Vagina (tissue), 2 donors: ENCODE measurements around the gene NELFB. TPM values are rescaled to one million over a fixed set of nuclear protein-coding genes. Genes with fewer than 3 reads are reported as not detected.

Experiments used
- DNase-seq, 2 donors: peaks; one replicate each; pipeline ENCODE4 v3.0.0-alpha.2; 2017; ENCODE audit errors: extremely low spot score in 2 of 2
- H3K27ac ChIP-seq: fragments of 200-600 bp; sonication (generic); one replicate; pipeline ENCODE4 v1.5.1; 2019
- H3K27me3 ChIP-seq: fragments of 200-600 bp; sonication (generic); one replicate; pipeline ENCODE4 v1.5.1; 2019
- H3K36me3 ChIP-seq, 2 donors: fragments of 200-600 bp; sonication (generic); one replicate each; pipeline ENCODE4 v1.5.1; 2017 to 2019
- H3K4me1 ChIP-seq: fragments of 200-600 bp; sonication (generic); one replicate; pipeline ENCODE4 v1.5.1; 2019
- H3K4me3 ChIP-seq, 2 donors: fragments of 200-600 bp; sonication (generic); 1 replicate in 1 of 2; 2 replicates in 1 of 2; pipeline ENCODE4 v1.5.1; 2016 to 2019
- H3K9me3 ChIP-seq: fragments of 200-600 bp; sonication (generic); one replicate; pipeline ENCODE4 v1.5.1; 2019
- CTCF ChIP-seq, 3 experiments: fragments of 450-650 bp in 2 of 3; fragments of 200-600 bp in 1 of 3; sonication (generic) in 1 of 3; IDR thresholded peaks; one replicate each; pipeline ENCODE4 v1.5.1; 2017 to 2019; ENCODE audit warnings: antibody characterized with exemption in 3 of 3, mild to moderate bottlenecking in 2 of 3, moderate library complexity in 2 of 3
- POLR2A ChIP-seq, 2 donors: fragments of 450-650 bp; IDR thresholded peaks; one replicate each; pipeline ENCODE4 v1.6.1; 2017; ENCODE audit warnings: antibody characterized with exemption in 2 of 2, mild to moderate bottlenecking in 2 of 2, moderate library complexity in 2 of 2
- POLR2AphosphoS5 ChIP-seq, 2 donors: sonication (generic); formaldehyde crosslinking; IDR thresholded peaks; one replicate each; pipeline ENCODE4 v1.9.0; 2017; ENCODE audit warnings: antibody characterized with exemption in 2 of 2, mild to moderate bottlenecking in 2 of 2, low read depth in 1 of 2; ENCODE audit not compliant: insufficient read depth in 1 of 2
- intact Hi-C: fragments of 100-400 bp; cut with DNase I; formaldehyde crosslinking; loops from one replicate; pipeline ENCODE4 v1.15.1; 2023
- total RNA-seq: library from RNA; depleted of rRNA; stranded (reverse); fragments of >200 nt; gene quantifications from one replicate; pipeline ENCODE4 v1.2.3, GENCODE V29; 2016

NELFB gene
- total RNA-seq, 1 donor from 2014 or later: 44.0 TPM

DNA sequence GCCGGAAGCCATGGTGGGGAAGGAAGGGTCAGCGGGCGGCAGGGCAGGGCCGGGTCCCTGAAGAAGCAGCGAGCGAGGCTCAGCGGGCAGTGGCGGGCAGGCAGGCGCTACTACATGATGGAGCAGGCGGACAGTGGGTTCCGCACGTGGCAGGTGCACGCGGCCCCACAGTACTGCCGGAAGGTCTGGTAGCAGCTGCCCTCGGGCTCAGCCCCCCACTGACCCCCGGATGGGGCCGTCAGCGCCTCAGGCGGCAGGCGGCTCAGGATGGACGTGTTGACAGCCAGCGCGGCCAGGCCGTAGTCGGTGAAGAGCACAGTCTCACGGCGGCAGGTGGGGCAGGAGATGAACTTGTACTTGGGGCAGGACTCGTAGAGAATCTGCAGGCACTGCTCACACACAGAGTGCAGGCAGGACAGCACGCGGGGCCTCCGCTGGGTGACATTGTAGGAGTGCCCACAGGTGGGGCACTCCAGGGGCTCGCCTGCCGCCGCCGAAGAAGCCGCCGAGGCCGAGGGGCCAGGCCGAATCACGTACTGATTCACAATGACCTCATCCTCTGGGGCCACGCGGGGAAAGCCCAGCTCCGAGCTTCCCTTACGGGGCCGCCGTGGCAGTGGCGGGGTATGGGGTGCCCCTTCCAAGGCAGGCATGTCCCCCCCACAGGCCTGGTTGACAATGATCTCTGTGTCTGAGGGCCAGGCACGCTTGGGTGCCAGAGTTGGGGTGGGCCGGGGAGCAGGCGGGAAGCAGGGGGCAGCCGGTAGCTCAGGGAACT is 34.6 kb upstream of the NELFB start:
- H3K9me3 ChIP-seq: no peaks in the 10 kb centered on the region
- intact Hi-C loops: no loop called here
- no peak overlapping the region for H3K27ac ChIP-seq
- H3K4me3 ChIP-seq: no peak overlapping the region
- TF ChIP-seq POLR2AphosphoS5 (IDR thresholded peaks at IDR 0.05; ENCODE audit: insufficient read depth in 1 of 2, low read depth in 1 of 2): no peak
- TF ChIP-seq CTCF (IDR thresholded peaks at IDR 0.05): no peak
- TF ChIP-seq POLR2A (IDR thresholded peaks at IDR 0.05): no peak
- H3K27me3 ChIP-seq: no peaks in the 10 kb centered on the region
- peaks cover 43% of the 10 kb centered on the region for H3K4me1 ChIP-seq
- no peak for DNase-seq
- H3K36me3 ChIP-seq: no peaks in the 10 kb centered on the region

- Histone ChIP-seq H3K27me3 (no peaks in the 10 kb centered on the region), H3K36me3 (no peaks in the 10 kb centered on the region), H3K9me3 (no peaks in the 10 kb centered on the region), H3K4me3 (peak overlapping the region in 1 of 2 donors; percentile 61), H3K27ac (no peak overlapping the region), H3K4me1 (peaks cover 43% of the 10 kb centered on the region)
- intact Hi-C loops: no loop called here
- DNase-seq: no peak
- TF ChIP-seq CTCF (IDR thresholded peaks at IDR 0.05) (no peak), POLR2AphosphoS5 (IDR thresholded peaks at IDR 0.05; ENCODE audit: insufficient read depth in 1 of 2, low read depth in 1 of 2) (no peak), POLR2A (IDR thresholded peaks at IDR 0.05) (no peak)
Observed at GRCh38 chr9:137221095-137221505, 34.0 kb upstream of the NELFB start.

DNA sequence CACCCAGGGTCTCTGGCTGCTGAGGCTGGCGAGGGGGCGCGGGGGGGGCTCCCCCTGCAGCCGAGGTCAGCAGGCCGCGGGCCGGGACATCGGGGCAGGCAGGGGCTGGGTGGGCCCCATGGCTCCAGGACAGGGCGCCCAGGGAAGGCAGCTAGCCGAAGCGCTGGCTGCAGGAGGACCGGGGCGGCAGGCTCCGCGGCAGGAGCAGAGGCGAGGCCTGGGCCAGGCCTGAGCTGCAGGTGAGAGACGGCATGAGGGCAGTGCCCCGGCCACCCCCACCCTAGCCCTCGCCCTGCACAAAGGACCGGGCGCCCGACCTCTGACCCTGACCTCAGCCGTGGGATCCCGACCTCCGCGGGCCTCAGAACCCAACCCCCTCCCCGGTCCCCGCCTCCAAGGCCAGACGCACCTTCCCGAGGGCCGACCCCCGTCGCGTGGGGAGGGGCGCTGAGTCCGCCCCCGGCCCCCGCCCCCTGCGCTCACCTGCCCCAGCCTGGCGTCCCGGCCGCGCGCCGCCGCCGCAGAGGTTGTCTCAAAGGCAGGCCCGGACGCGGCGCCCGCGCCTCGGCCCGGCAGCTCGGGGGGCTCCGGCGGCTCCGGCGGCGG is 33.5 kb upstream of the NELFB start:
- Histone ChIP-seq H3K27me3 (no peaks in the 10 kb centered on the region), H3K9me3 (no peaks in the 10 kb centered on the region), H3K4me1 (peaks cover 43% of the 10 kb centered on the region), H3K27ac (no peak overlapping the region), H3K36me3 (no peaks in the 10 kb centered on the region), H3K4me3 (peak overlapping the region; percentile 36 to 61)
- DNase-seq: no peak
- intact Hi-C loops: no loop called here
- TF ChIP-seq POLR2AphosphoS5 (IDR thresholded peaks at IDR 0.05; ENCODE audit: insufficient read depth in 1 of 2, low read depth in 1 of 2) (no peak), POLR2A (IDR thresholded peaks at IDR 0.05) (no peak), CTCF (IDR thresholded peaks at IDR 0.05) (no peak)

- intact Hi-C loops: no loop called here
- Histone ChIP-seq H3K4me3 (peak within 1 kb of the TSS; percentile 65 to 86), H3K27ac (peak within 1 kb of the TSS; percentile 77), H3K36me3 (no peaks in the 10 kb centered on the region), H3K9me3 (no peaks in the 10 kb centered on the region), H3K4me1 (peaks cover 50% of the 10 kb centered on the region), H3K27me3 (no peaks in the 10 kb centered on the region)
- TF ChIP-seq CTCF (IDR thresholded peaks at IDR 0.05): no peak
- no peak for TF ChIP-seq POLR2AphosphoS5 (IDR thresholded peaks at IDR 0.05; ENCODE audit: insufficient read depth in 1 of 2, low read depth in 1 of 2)
- no peak for TF ChIP-seq POLR2A (IDR thresholded peaks at IDR 0.05)
- no peak for DNase-seq
Observed at GRCh38 chr9:137222190-137223077, 32.7 kb upstream of the NELFB start, which contains the start of gene RNF208. RNF208 (minus strand) TSS chr9:137222240; CDS start chr9:137221212, 1,028 bp downstream.
